ENCODE measurements around the gene DNAAF3. TPM values are rescaled to one million over a fixed set of nuclear protein-coding genes. Genes with fewer than 3 reads are reported as not detected.

DNAAF3 gene
- total RNA-seq, 1 donor: 0.72 TPM

- Histone ChIP-seq H3K27ac (ENCODE audit: low read depth, low read length) (no peak overlapping the region), H3K27me3 (ENCODE audit: insufficient read depth, low read length) (peaks cover 26% of the 10 kb centered on the region), H4K20me1 (ENCODE audit: insufficient read depth, low read length) (no peaks in the 10 kb centered on the region), H3K4me1 (ENCODE audit: insufficient read depth, low read length) (no peaks in the 10 kb centered on the region), H3K4me3 (ENCODE audit: insufficient read depth, low read length) (no peak overlapping the region), H3K9me3 (ENCODE audit: low read depth, low read length) (no peaks in the 10 kb centered on the region), H3K4me2 (ENCODE audit: insufficient read depth, low read length) (no peak overlapping the region), H2AFZ (ENCODE audit: low read length) (no peak overlapping the region), H3K79me2 (ENCODE audit: insufficient read depth, low read length) (no peaks in the 10 kb centered on the region), H3K36me3 (ENCODE audit: insufficient read depth, low read length) (no peaks in the 10 kb centered on the region)
- TF ChIP-seq, protein P1, sequence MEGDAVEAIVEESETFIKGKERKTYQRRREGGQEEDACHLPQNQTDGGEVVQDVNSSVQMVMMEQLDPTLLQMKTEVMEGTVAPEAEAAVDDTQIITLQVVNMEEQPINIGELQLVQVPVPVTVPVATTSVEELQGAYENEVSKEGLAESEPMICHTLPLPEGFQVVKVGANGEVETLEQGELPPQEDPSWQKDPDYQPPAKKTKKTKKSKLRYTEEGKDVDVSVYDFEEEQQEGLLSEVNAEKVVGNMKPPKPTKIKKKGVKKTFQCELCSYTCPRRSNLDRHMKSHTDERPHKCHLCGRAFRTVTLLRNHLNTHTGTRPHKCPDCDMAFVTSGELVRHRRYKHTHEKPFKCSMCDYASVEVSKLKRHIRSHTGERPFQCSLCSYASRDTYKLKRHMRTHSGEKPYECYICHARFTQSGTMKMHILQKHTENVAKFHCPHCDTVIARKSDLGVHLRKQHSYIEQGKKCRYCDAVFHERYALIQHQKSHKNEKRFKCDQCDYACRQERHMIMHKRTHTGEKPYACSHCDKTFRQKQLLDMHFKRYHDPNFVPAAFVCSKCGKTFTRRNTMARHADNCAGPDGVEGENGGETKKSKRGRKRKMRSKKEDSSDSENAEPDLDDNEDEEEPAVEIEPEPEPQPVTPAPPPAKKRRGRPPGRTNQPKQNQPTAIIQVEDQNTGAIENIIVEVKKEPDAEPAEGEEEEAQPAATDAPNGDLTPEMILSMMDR (IDR thresholded peaks at IDR 0.05; ENCODE audit: extremely low read depth, low read depth, low read length): no peak
- peak; percentile 31 for DNase-seq (ENCODE audit: insufficient read length, low spot score, missing footprints)
These were observed 14.4 kb downstream of the DNAAF3 start for GRCh38 chr19:55152017-55152416.

- H3K4me2 ChIP-seq (ENCODE audit: insufficient read depth, low read length): no peak within 1 kb of the TSS
- DNase-seq (ENCODE audit: insufficient read length, low spot score, missing footprints): peak; percentile 77
- H4K20me1 ChIP-seq (ENCODE audit: insufficient read depth, low read length): no peaks in the 10 kb centered on the region
- no peak within 1 kb of the TSS for H3K4me3 ChIP-seq (ENCODE audit: insufficient read depth, low read length)
- no peaks in the 10 kb centered on the region for H3K9me3 ChIP-seq (ENCODE audit: low read depth, low read length)
- no peaks in the 10 kb centered on the region for H3K36me3 ChIP-seq (ENCODE audit: insufficient read depth, low read length)
- TF ChIP-seq, protein P1 (IDR thresholded peaks at IDR 0.05; ENCODE audit: extremely low read depth, low read depth, low read length): no peak
- H3K4me1 ChIP-seq (ENCODE audit: insufficient read depth, low read length): no peaks in the 10 kb centered on the region
- H3K27ac ChIP-seq (ENCODE audit: low read depth, low read length): no peak within 1 kb of the TSS
- H3K79me2 ChIP-seq (ENCODE audit: insufficient read depth, low read length): no peaks in the 10 kb centered on the region
- H3K27me3 ChIP-seq (ENCODE audit: insufficient read depth, low read length): peaks cover 37% of the 10 kb centered on the region
- H2AFZ ChIP-seq (ENCODE audit: low read length): no peak within 1 kb of the TSS
These were observed 17.1 kb downstream of the DNAAF3 start, which contains the start of gene TNNT1 for GRCh38 chr19:55149078-55150003. Gene TNNT1 (minus strand): TSS chr19:55149206. CDS start chr19:55147157, 2,049 bp downstream.

GRCh38 chr19:55147545-55148251 is 18.7 kb downstream of the DNAAF3 start:
- no peaks in the 10 kb centered on the region for H3K4me1 ChIP-seq (ENCODE audit: insufficient read depth, low read length)
- no peak overlapping the region for H3K4me2 ChIP-seq (ENCODE audit: insufficient read depth, low read length)
- H3K79me2 ChIP-seq (ENCODE audit: insufficient read depth, low read length): no peaks in the 10 kb centered on the region
- H4K20me1 ChIP-seq (ENCODE audit: insufficient read depth, low read length): no peaks in the 10 kb centered on the region
- TF ChIP-seq, protein P1 (IDR thresholded peaks at IDR 0.05; ENCODE audit: extremely low read depth, low read depth, low read length): no peak
- no peaks in the 10 kb centered on the region for H3K9me3 ChIP-seq (ENCODE audit: low read depth, low read length)
- peak; percentile 69 for DNase-seq (ENCODE audit: insufficient read length, low spot score, missing footprints)
- H3K36me3 ChIP-seq (ENCODE audit: insufficient read depth, low read length): no peaks in the 10 kb centered on the region
- no peak overlapping the region for H2AFZ ChIP-seq (ENCODE audit: low read length)
- H3K27me3 ChIP-seq (ENCODE audit: insufficient read depth, low read length): peaks cover 49% of the 10 kb centered on the region
- H3K27ac ChIP-seq (ENCODE audit: low read depth, low read length): no peak overlapping the region
- H3K4me3 ChIP-seq (ENCODE audit: insufficient read depth, low read length): no peak overlapping the region
